NCI-H2081 treated with DMSO at 0.1 percent for 48 hours (cell line): ENCODE results near the gene GAB4.
"Not testable (repeated sequence)": the region's sequence is repeated elsewhere in the genome, so short reads cannot be mapped to it uniquely, and the experiment has no call there.

ENCODE experiments used
- DNase-seq: peaks from one replicate; lab custom pipeline; 2025; lab: John Stamatoyannopoulos, UW

The GAB4 gene

GRCh38 chr22:16958475-16958874 is 49.5 kb downstream of the GAB4 start:
- no peak for DNase-seq

- DNase-seq, result no peak
These were observed 50.2 kb downstream of the GAB4 start for GRCh38 chr22:16957781-16958180.

- no peak for DNase-seq
These were observed 51.7 kb downstream of the GAB4 start for GRCh38 chr22:16956290-16956689.

GRCh38 chr22:16955678-16956210 is 52.3 kb downstream of the GAB4 start:
- no peak for DNase-seq

GRCh38 chr22:16955081-16955480 is 52.9 kb downstream of the GAB4 start:
- no peak for DNase-seq

GRCh38 chr22:16954060-16954403 is 54.0 kb downstream of the GAB4 start:
- DNase-seq, result no peak

GRCh38 chr22:16953206-16954059 is 54.6 kb downstream of the GAB4 start:
- no peak for DNase-seq

- DNase-seq, result no peak
These were observed 58.5 kb downstream of the GAB4 start for GRCh38 chr22:16949561-16949960.

- no peak for DNase-seq
These were observed 70.2 kb downstream of the GAB4 start for GRCh38 chr22:16937811-16938210.

GRCh38 chr22:16937209-16937608 is 70.8 kb downstream of the GAB4 start:
- not testable (repeated sequence) for DNase-seq

GRCh38 chr22:16936625-16937024 is 71.4 kb downstream of the GAB4 start:
- DNase-seq, result no peak

- DNase-seq, result no peak
These were observed 72.8 kb downstream of the GAB4 start for GRCh38 chr22:16935209-16935608.

- no peak for DNase-seq
These were observed 74.4 kb downstream of the GAB4 start for GRCh38 chr22:16933291-16934282.

GRCh38 chr22:16932577-16932976 is 75.4 kb downstream of the GAB4 start:
- no peak for DNase-seq

- DNase-seq, result no peak
These were observed 82.5 kb downstream of the GAB4 start for GRCh38 chr22:16925407-16925966.

- no peak for DNase-seq
These were observed 85.3 kb downstream of the GAB4 start for GRCh38 chr22:16922706-16923105.

- no peak for DNase-seq
These were observed 85.9 kb downstream of the GAB4 start for GRCh38 chr22:16922076-16922475.

GRCh38 chr22:16917144-16918003 is 90.6 kb downstream of the GAB4 start:
- no peak for DNase-seq

GRCh38 chr22:16915701-16916100 is 92.3 kb downstream of the GAB4 start:
- DNase-seq, result no peak

GRCh38 chr22:16914911-16915310 is 93.1 kb downstream of the GAB4 start:
- DNase-seq, result not testable (repeated sequence)

- no peak for DNase-seq
These were observed 94.0 kb downstream of the GAB4 start for GRCh38 chr22:16914006-16914405.
